C4-2B (cell line): ENCODE measurements around the gene ANKS6.

Experiments
- CTCF ChIP-seq: fragments of 450-650 bp; conservative IDR thresholded peaks from 2 replicates; pipeline ENCODE4 v1.5.1; 2017; ENCODE audit warnings: mild to moderate bottlenecking
- ZFX ChIP-seq: fragments of 450-650 bp; IDR thresholded peaks from 2 replicates; pipeline ENCODE4 v1.6.1; 2017

DNA sequence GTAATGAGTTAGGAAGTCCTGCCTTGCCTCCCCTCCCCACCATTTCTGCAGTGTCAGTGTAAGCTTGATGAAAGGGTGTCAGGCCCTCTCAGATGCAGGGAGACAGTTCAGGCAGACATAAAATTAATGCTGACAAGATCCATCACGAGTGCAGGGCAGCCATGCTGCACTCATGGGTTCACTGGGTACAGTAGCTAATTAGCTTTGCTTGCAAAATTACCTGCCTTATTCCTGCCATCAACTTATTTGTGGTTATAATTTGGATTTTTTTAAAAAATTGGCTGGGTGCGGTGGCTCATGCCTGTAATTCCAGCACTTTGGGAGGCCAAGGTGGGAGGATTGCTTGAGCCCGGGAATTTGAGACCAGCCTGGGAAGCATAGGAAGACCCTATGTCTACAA, 29.1 kb upstream of the ANKS6 start:
- no peak for TF ChIP-seq ZFX
- no peak for TF ChIP-seq CTCF
